Suprapubic skin (tissue), 4 donors: ENCODE results near the gene NEK6.

ENCODE experiments used
- CTCF ChIP-seq, 2 donors: fragments of 200-600 bp in 1 of 2; fragments of 450-650 bp in 1 of 2; sonication (generic) in 1 of 2; IDR thresholded peaks; one replicate each; pipeline ENCODE4 v1.5.1; 2016 to 2019; ENCODE audit warnings: antibody characterized with exemption in 2 of 2, mild to moderate bottlenecking in 1 of 2, moderate library complexity in 1 of 2
- POLR2A ChIP-seq, 2 donors: fragments of 450-650 bp; IDR thresholded peaks; one replicate each; pipeline ENCODE4 v1.6.1; 2017; ENCODE audit warnings: antibody characterized with exemption in 2 of 2, mild to moderate bottlenecking in 2 of 2, moderate library complexity in 2 of 2
- POLR2AphosphoS5 ChIP-seq, 3 donors: sonication (generic); formaldehyde crosslinking; IDR thresholded peaks; one replicate each; pipeline ENCODE4 v1.6.1; 2017; ENCODE audit warnings: antibody characterized with exemption in 3 of 3

- TF ChIP-seq CTCF (IDR thresholded peaks at IDR 0.05) (no peak), POLR2AphosphoS5 (IDR thresholded peaks at IDR 0.05) (no peak), POLR2A (IDR thresholded peaks at IDR 0.05) (no peak)
Measured at GRCh38 chr9:124228516-124228915, 29.2 kb upstream of the NEK6 start.
